Activated T-cell treated with anti-CD3 and anti-CD28 coated beads, Interleukin-2, amount 50 U/mL, for 1 hour (primary cell): Measurements from ENCODE around the gene RPL39.
A peak's percentile ranks its signal among the peaks of the same experiment; 100 is the strongest.
"Not testable (repeated sequence)": the region's sequence is repeated elsewhere in the genome, so short reads cannot be mapped to it uniquely, and the experiment has no call there.

Experiments used
- DNase-seq: peaks from one replicate; pipeline ENCODE4 v3.0.0-alpha.2; 2020

RPL39 gene

GRCh38 chrX:119762718-119763117, 28.7 kb downstream of the RPL39 start:
- DNase-seq, result no peak

- DNase-seq, result no peak
Measured at GRCh38 chrX:119760026-119760877, 31.2 kb downstream of the RPL39 start.

DNA sequence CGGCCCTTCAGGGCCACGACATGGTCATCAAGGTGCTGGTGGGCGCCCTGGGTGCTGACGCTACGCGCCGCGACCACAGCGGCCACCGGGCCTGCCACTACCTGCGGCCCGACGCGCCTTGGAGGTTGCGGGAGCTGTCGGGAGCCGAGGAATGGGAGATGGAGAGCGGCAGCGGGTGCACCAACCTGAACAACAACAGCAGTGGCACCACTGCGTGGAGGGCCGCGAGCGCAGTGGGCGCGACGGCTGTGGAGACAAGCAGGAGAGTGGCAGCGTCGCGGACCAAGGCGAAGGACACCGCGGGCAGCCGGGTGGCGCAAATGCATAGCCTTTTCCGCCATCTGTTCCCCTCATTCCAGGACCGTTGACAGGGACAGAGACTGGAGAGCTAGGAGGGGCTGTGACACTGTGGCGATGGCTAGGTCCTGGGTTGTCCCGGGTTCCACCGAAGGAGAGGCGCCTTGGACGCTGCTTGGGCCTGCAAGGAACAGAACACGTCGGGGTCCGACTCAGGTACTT, 32.1 kb downstream of the RPL39 start:
- DNase-seq, result no peak

DNA sequence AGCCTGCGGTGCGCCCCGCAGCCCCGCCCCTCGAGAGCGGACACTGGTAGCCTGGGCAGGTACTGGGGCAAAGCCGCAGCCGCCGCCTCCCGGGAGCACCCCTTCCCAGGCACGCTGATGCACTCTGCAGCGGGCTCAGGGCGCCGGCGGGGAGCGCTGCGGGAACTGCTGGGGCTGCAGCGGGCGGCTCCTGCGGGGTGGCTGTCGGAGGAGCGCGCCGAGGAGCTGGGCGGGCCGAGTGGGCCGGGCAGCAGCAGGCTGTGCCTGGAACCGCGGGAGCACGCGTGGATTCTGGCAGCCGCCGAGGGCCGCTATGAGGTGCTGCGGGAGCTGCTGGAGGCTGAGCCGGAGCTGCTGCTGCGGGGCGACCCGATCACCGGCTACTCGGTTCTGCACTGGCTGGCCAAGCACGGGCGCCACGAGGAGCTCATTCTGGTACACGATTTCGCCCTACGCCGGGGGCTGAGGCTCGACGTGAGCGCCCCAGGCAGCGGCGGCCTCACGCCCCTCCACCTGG, 32.6 kb downstream of the RPL39 start:
- DNase-seq, result peak; percentile 50

DNA sequence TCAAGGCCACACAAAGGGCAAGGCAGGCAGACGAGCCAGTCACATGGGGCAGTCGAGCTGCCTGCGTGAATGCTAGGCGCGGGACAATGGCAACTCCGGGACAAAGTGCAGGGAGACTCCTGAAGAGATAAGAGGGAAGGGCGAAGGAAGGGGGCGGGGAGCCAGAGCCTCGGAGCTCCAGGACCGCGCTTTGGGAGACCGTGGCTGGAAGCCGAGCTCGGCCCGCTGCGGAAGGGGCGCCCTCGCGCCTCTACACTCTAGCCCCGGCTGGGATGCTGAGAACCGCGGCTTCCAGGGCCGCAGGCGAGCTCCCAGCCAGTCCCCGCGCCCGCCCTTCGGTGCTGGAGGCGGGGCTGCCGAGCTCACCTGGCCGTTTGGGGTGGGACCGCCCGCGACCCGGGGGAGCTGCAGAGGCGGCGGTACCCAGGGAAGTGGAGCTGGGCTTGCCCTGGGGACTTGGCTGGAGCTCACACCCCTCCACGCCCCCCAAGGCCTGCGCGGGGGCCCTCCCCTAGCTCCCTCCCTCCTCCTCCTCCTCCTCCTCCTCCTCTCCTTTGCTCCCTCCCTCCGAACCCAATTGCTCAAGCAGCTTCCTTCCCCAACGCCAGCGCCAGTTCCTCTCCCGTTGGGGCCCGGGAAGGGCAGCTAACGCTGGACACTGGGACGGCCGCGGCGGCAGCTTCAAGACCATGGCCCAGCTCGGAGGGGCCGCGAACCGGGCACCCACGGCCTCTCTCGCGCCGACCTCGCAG, 33.3 kb downstream of the RPL39 start, which contains the start of gene SOWAHD:
SOWAHD (plus strand) TSS at position 610 of the 752 bp plus-strand sequence; CDS start at position 690, 80 bp downstream.
- peak; percentile 45 for DNase-seq

DNA sequence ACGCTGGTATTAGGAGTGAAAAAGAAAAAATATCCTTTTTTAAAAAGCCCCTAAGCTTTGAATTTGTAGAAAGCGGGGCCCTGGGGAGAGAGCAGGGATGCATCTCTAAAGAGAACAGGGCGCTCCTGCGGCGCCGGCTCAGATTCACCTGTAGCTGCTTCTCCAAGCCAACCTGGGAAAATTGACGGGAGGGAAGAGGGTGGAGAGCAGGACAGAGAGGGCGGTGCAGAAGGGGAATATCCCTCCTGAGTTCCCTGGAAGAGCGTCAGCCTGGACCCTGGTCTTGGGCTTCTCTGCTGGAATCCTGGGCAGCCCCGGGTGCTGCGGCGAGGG, 33.8 kb downstream of the RPL39 start:
- DNase-seq, result no peak

- DNase-seq, result no peak
Measured at GRCh38 chrX:119756926-119757635, 34.3 kb downstream of the RPL39 start.

- peak; percentile 28 for DNase-seq
Measured at GRCh38 chrX:119755981-119756533, 35.4 kb downstream of the RPL39 start.

DNA sequence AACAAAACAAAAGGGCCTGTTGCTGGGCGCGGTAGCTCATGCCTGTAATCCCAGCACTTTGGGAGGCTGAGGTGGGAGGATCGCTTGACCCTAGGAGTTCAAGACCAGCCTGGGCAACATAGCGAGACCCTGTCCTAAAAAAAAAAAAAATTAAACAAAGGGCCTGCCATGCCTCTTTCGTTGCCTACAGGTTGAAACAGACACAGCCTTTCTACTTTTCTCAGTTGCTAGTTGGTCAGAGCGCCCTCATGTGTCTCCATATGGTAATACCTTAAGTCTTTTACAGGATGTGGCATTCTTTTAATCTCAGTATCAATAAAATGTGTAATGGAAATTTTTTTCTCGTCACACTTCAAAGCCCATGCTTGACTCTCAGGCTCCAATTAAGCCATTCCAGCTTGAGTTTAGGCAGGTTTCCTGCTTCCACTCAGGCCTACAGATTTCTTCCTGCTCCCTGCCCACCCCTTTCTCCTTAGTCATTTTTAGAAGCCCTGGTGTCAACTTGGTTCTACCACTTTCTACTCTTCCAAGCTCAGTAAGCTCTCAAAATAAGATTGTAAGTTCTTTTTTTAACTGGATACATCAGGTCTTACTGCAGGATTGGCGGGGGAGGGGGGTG, 37.7 kb downstream of the RPL39 start:
- peak; percentile 37 for DNase-seq

DNA sequence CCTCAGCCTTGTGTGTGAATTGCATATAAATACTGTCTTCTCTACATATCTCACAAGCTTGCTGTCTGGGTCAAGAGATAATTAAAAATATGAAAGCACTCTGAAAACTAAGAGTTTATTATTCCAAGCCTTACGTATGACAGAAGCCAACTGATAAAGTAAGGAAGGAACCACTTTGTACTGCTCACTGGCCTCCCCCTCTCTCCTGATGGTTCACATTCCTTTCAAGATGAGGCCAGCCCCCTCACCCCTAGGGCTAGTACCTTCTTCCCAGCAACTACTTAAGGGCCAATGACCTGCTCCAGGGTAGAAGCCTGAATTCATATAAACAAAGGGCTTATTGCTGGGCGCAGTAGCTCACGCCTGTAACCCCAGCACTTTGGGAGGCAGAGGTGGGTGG, 38.4 kb downstream of the RPL39 start:
- no peak for DNase-seq

- not testable (repeated sequence) for DNase-seq
Measured at GRCh38 chrX:119750751-119751150, 40.7 kb downstream of the RPL39 start.

DNA sequence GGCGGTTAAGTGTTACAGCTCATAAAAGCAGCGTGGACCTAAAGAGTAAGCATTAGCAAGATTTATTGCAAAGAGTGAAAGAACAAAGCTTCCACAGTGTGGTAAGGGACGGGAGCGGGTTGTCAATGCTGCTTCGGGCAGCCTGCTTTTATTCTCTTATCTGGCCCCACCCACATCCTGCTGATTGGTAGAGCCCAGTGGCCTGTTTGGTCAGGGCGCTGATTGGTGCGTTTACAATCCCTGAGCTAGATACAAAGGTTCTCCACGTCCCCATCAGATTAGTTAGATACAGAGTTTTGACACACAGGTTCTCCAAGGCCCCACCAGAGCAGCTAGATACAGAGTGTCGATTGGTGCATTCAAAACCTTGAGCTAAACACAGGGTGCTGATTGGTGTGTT, 41.3 kb downstream of the RPL39 start:
- DNase-seq, result not testable (repeated sequence)

DNA sequence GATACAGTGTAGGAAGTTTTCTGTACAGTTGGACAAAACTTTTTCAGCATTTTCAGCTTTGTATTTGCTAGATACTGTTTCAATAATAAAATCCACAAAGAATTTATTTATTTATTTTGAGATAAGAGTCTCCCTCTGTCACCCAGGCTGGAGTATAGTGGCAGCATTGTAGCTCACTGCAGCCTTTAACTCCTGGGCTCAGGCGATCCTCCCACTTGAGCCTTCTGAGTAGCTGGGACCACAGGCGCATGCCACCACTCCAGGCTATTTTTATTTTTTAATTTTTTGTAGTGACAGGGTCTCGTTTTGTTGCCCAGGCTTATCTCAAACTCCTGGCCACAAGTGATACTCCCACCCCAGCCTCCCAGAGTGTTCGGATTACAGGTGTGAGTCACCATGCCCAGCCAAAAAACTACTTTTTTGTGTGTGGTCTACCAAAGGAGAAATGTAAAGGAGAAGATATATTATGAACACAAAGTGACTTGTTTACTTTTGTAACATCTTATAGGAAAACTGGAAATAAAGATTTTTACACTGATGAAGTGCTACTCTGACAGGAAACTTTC, 46.1 kb downstream of the RPL39 start:
- DNase-seq, result no peak

GRCh38 chrX:119738742-119739141, 52.7 kb downstream of the RPL39 start:
- DNase-seq, result no peak
